EL (cell line): ENCODE measurements around the gene CADM4.
"Not testable (repeated sequence)": the region's sequence is repeated elsewhere in the genome, so short reads cannot be mapped to it uniquely, and the experiment has no call there.

Experiments
- DNase-seq: peaks from one replicate; pipeline ENCODE4 v3.0.0-alpha.2; 2016

CADM4 gene

GRCh38 chr19:43605875-43606568, 33.6 kb downstream of the CADM4 start:
- DNase-seq = no peak

GRCh38 chr19:43600326-43600725, 39.3 kb downstream of the CADM4 start:
- not testable (repeated sequence) for DNase-seq

GRCh38 chr19:43599635-43600295, 39.9 kb downstream of the CADM4 start:
- no peak for DNase-seq

- DNase-seq = no peak
These were observed 41.0 kb downstream of the CADM4 start for GRCh38 chr19:43598445-43599240.

- no peak for DNase-seq
These were observed 41.8 kb downstream of the CADM4 start for GRCh38 chr19:43597876-43598275.

- peak; percentile 21 for DNase-seq
These were observed 42.7 kb downstream of the CADM4 start for GRCh38 chr19:43596842-43597461.

- DNase-seq = peak; percentile 100
These were observed 43.4 kb downstream of the CADM4 start, which contains the start of the genes IRGQ and ZNF576 for GRCh38 chr19:43595999-43596841. TSS of gene IRGQ (minus strand) at chr19:43596134. CDS start at chr19:43595338, 796 bp downstream. TSS of gene ZNF576 (plus strand) at chr19:43596595. CDS start at chr19:43597109, 514 bp downstream.

GRCh38 chr19:43595605-43595998, 44.0 kb downstream of the CADM4 start:
- no peak for DNase-seq

GRCh38 chr19:43594710-43595604, 44.7 kb downstream of the CADM4 start:
- peak; percentile 65 for DNase-seq

GRCh38 chr19:43594081-43594697, 45.5 kb downstream of the CADM4 start:
- DNase-seq = no peak

GRCh38 chr19:43592800-43593350, 46.8 kb downstream of the CADM4 start:
- no peak for DNase-seq

- no peak for DNase-seq
These were observed 47.5 kb downstream of the CADM4 start for GRCh38 chr19:43591904-43592772.

GRCh38 chr19:43589678-43590077, 50.0 kb downstream of the CADM4 start:
- DNase-seq = no peak

- no peak for DNase-seq
These were observed 50.4 kb downstream of the CADM4 start for GRCh38 chr19:43589277-43589676.

GRCh38 chr19:43587029-43587428, 52.6 kb downstream of the CADM4 start:
- not testable (repeated sequence) for DNase-seq

- DNase-seq = no peak
These were observed 53.3 kb downstream of the CADM4 start for GRCh38 chr19:43586346-43586745.

GRCh38 chr19:43584484-43584883, 55.2 kb downstream of the CADM4 start:
- no peak for DNase-seq

GRCh38 chr19:43582495-43582894, 57.2 kb downstream of the CADM4 start:
- no peak for DNase-seq

GRCh38 chr19:43581467-43581866, 58.2 kb downstream of the CADM4 start:
- DNase-seq = no peak
